Ishikawa (cell line): ENCODE data around the gene TMA7B.

Source experiments
- CEBPB ChIP-seq: IDR thresholded peaks from 2 replicates; pipeline ENCODE4 v1.6.1; 2012
- CREB1 ChIP-seq: IDR thresholded peaks from 2 replicates; pipeline ENCODE4 v1.6.1; 2012; ENCODE audit warnings: low read depth
- EGR1 ChIP-seq: IDR thresholded peaks from 2 replicates; pipeline ENCODE4 v1.6.1; 2012
- EP300 ChIP-seq: IDR thresholded peaks from 2 replicates; pipeline ENCODE4 v1.6.1; 2012; ENCODE audit warnings: borderline replicate concordance
- FOXM1 ChIP-seq: IDR thresholded peaks from 2 replicates; pipeline ENCODE4 v1.6.1; 2012; ENCODE audit warnings: low read depth, borderline replicate concordance
- NFIC ChIP-seq: IDR thresholded peaks from 2 replicates; pipeline ENCODE4 v1.6.1; 2012
- RAD21 ChIP-seq: IDR thresholded peaks from 2 replicates; pipeline ENCODE4 v1.6.1; 2012; ENCODE audit warnings: low read depth
- TAF1 ChIP-seq: IDR thresholded peaks from 2 replicates; pipeline ENCODE4 v1.6.1; 2012; ENCODE audit warnings: low read depth, mild to moderate bottlenecking
- TCF12 ChIP-seq: IDR thresholded peaks from 2 replicates; pipeline ENCODE4 v1.6.1; 2012; ENCODE audit warnings: low read depth
- TEAD4 ChIP-seq: IDR thresholded peaks from 2 replicates; pipeline ENCODE4 v1.6.1; 2012
- YY1 ChIP-seq: IDR thresholded peaks from 2 replicates; pipeline ENCODE4 v1.6.1; 2012; ENCODE audit warnings: low read depth
- ZBTB7A ChIP-seq: IDR thresholded peaks from 2 replicates; pipeline ENCODE4 v1.6.1; 2012; ENCODE audit warnings: low read depth
- TF ChIP-seq, protein P1 (sequence below): IDR thresholded peaks from 2 replicates; pipeline ENCODE4 v1.6.1; 2012; ENCODE audit warnings: low read depth, mild to moderate bottlenecking
- TF ChIP-seq, protein P2 (sequence below): IDR thresholded peaks from 2 replicates; pipeline ENCODE4 v1.6.1; 2012
- TF ChIP-seq, protein P3 (sequence below): IDR thresholded peaks from 2 replicates; pipeline ENCODE4 v1.6.1; 2012

Gene TMA7B

DNA sequence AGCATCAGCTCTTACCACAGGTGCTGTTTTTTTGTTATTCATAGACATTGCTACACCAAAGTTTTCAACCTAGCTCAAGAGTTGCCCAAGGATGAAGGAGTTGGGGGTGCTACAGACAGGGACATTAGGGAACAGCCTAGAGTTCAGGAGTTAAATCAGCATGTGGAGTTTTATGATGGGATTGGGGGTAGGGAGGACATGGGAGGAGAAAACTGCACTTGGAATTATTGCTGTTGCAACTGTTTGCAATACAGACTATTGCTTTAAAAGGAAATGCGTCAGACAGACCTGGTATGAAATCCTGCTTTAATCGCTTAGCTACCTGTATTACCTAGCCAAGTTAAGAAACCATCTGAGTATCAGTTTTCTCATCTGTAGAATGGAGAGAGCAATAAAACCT is 6.3 kb downstream of the TMA7B start:
- TF ChIP-seq, protein P1, sequence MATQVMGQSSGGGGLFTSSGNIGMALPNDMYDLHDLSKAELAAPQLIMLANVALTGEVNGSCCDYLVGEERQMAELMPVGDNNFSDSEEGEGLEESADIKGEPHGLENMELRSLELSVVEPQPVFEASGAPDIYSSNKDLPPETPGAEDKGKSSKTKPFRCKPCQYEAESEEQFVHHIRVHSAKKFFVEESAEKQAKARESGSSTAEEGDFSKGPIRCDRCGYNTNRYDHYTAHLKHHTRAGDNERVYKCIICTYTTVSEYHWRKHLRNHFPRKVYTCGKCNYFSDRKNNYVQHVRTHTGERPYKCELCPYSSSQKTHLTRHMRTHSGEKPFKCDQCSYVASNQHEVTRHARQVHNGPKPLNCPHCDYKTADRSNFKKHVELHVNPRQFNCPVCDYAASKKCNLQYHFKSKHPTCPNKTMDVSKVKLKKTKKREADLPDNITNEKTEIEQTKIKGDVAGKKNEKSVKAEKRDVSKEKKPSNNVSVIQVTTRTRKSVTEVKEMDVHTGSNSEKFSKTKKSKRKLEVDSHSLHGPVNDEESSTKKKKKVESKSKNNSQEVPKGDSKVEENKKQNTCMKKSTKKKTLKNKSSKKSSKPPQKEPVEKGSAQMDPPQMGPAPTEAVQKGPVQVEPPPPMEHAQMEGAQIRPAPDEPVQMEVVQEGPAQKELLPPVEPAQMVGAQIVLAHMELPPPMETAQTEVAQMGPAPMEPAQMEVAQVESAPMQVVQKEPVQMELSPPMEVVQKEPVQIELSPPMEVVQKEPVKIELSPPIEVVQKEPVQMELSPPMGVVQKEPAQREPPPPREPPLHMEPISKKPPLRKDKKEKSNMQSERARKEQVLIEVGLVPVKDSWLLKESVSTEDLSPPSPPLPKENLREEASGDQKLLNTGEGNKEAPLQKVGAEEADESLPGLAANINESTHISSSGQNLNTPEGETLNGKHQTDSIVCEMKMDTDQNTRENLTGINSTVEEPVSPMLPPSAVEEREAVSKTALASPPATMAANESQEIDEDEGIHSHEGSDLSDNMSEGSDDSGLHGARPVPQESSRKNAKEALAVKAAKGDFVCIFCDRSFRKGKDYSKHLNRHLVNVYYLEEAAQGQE: no peak
- TF ChIP-seq CEBPB (no peak), FOXM1 (no peak), TAF1 (no peak), NFIC (no peak), ZBTB7A (no peak), TEAD4 (no peak), EGR1 (no peak), RAD21 (no peak), CREB1 (no peak), YY1 (no peak), TCF12 (no peak), EP300 (no peak)
- TF ChIP-seq, protein P2, sequence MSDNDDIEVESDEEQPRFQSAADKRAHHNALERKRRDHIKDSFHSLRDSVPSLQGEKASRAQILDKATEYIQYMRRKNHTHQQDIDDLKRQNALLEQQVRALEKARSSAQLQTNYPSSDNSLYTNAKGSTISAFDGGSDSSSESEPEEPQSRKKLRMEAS: no peak
- TF ChIP-seq, protein P3, sequence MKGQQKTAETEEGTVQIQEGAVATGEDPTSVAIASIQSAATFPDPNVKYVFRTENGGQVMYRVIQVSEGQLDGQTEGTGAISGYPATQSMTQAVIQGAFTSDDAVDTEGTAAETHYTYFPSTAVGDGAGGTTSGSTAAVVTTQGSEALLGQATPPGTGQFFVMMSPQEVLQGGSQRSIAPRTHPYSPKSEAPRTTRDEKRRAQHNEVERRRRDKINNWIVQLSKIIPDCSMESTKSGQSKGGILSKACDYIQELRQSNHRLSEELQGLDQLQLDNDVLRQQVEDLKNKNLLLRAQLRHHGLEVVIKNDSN: no peak

DNA sequence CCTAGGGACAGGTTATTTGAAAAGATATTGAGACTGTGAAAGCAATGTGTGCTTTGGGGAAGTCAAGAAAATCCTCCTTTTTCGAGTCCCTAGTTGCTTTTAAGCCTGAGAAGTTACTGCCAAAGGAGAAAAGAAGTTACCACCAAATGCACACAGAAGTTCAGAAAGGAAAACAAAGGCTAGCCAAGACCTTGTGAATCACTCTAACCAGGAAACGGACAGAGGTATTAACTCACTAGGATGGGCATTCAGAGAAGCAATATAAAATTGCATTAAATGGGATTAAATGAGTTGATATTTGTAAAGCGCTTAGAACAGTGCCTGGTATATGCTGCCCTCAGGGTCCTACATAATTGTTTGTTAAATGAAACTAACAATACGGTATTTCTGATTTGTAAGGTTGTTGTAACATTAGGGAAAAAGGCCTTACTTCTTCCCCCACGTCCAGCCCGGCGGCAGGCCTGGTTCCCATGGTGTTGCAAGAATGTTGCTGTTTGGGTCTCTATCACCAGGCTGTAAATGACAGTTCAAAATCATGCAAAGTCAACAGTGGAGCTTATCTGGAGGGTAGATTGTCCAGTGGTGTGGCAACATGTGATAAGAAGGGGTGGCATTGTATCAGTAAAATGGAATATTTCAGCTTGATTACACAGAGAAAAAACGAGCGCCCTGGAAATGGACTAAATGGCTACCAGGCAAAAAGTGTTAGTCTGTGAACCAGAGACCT is 7.1 kb downstream of the TMA7B start:
- TF ChIP-seq EGR1 (no peak), NFIC (no peak), TEAD4 (no peak), TCF12 (no peak), YY1 (no peak), CREB1 (no peak), CEBPB (no peak), RAD21 (no peak)

DNA sequence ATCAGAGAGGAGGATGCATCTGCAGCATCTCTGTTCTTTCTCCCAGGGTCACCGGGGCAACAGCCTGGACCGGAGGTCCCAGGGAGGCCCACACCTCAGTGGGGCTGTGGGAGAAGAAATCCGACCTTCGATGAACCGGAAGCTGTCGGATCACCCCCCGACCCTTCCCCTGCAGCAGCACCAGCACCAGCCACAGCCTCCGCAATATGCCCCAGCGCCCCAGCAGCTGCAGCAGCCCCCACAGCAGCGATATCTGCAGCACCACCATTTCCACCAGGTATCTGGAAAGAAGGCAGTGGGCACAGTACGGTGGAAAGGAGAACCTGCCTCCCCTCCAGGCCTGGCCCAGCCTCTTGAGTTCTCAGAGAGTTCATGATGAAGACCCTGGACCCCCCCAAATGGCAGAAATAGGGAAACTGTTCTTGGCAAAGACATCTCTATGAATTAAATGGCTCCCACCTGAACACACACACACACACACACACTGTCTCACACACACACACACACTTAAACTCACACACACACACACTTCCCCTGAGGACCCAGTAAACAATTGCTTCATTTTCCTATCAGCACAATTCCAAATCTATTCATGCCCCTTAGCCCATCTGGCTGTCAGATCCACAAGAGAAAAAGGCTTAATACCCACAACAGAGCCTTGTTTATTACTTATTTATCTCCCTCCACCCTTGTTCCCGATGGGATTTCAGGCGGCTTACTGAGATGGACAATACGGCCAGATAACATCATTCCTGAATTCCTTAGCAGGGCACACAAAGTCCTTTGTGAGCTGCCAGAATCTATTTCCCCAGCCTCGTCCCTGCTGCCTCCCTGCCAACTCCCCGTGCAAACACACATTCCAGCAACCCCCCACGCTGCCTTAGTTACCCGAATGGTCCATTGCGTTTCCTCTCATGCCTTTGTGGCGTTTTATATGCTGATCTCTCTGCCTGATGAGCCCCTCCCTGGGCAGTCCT is 8.1 kb downstream of the TMA7B start:
- no peak for TF ChIP-seq NFIC
- no peak for TF ChIP-seq EGR1
- no peak for TF ChIP-seq TAF1
- TF ChIP-seq, protein P3: no peak
- TF ChIP-seq YY1: no peak
- TF ChIP-seq TCF12: no peak
- TF ChIP-seq FOXM1: no peak
- TF ChIP-seq ZBTB7A: no peak
- TF ChIP-seq TEAD4: no peak
- TF ChIP-seq, protein P2: no peak
- no peak for TF ChIP-seq CREB1
- no peak for TF ChIP-seq CEBPB
- no peak for TF ChIP-seq RAD21
- TF ChIP-seq, protein P1: no peak

DNA sequence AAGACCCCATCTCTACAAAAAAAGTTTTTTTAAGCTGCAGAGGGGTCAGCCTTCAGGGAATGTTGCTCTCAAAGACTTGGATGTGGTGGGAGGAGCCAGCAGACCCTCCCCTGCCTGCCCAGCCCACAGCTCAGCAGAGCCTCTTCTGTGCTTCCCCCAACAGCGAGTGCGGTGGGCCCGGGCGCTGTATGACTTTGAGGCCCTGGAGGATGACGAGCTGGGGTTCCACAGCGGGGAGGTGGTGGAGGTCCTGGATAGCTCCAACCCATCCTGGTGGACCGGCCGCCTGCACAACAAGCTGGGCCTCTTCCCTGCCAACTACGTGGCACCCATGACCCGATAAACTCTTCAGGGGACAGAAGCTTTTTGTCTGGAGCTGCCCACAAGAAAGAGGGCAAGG is 10.5 kb downstream of the TMA7B start:
- TF ChIP-seq, protein P2: no peak
- TF ChIP-seq TAF1 (no peak), TCF12 (no peak), EGR1 (no peak), TEAD4 (no peak), YY1 (no peak), CEBPB (no peak), FOXM1 (no peak), ZBTB7A (no peak), EP300 (no peak), CREB1 (no peak), RAD21 (no peak), NFIC (no peak)
- TF ChIP-seq, protein P3: no peak
- TF ChIP-seq, protein P1: no peak
